Endothelial cell of umbilical vein (primary cell): Measurements from ENCODE around the gene SOX13. TPM values are rescaled to one million over a fixed set of nuclear protein-coding genes. Genes with fewer than 3 reads are reported as not detected.
A peak's percentile ranks its signal among the peaks of the same experiment; 100 is the strongest.

Experiments used
- BruUV-seq: library from RNA; stranded (reverse); fragments of 400-500 nt; replicated peaks from 2 replicates; lab custom pipeline; 2021; lab: Mats Ljungman, UMichigan
- CTCF ChIA-PET: fragments of 300-600, 350-600 bp; sonication (Branson Sonifier 250); formaldehyde crosslinking; loops from one replicate; lab custom pipeline; 2021; ENCODE audit warnings: antibody characterized with exemption, inconsistent platforms; lab: Charles Lee
- POLR2A ChIA-PET: fragments of 300-600, 350-600 bp; sonication (Branson Sonifier 250); formaldehyde crosslinking; loops from one replicate; lab custom pipeline; 2021; ENCODE audit warnings: antibody characterized with exemption, inconsistent platforms; lab: Charles Lee
- DNase-seq: peaks from one replicate; pipeline ENCODE4 v3.0.0-alpha.2; 2011; ENCODE audit warnings: low read depth, low spot score
- FAIRE-seq: peaks from 2 replicates; lab custom pipeline; 2011; peaks lifted over from hg19 to GRCh38; lab: Jason Lieb, UNC
- H2AFZ ChIP-seq: 2 replicates; pipeline ENCODE4 v1.6.0; 2012; ENCODE audit warnings: low read depth, low read length, control low read depth, inconsistent platforms
- H3K27ac ChIP-seq: 2 replicates; pipeline ENCODE4 v1.5.1; 2011; ENCODE audit warnings: low read depth, mild to moderate bottlenecking, control low read depth, low read length, moderate library complexity; ENCODE audit not compliant: insufficient read depth
- H3K27me3 ChIP-seq, 2 experiments: 2 replicates each; pipeline versions ENCODE4 v1.6.0 to v1.6.1; 2011; ENCODE audit warnings: low read length in 2 of 2, mixed read lengths in 1 of 2; ENCODE audit not compliant: control insufficient read depth in 2 of 2, insufficient read depth in 2 of 2
- H3K36me3 ChIP-seq, 2 experiments: 2 replicates in 1 of 2; 3 replicates in 1 of 2; pipeline ENCODE4 v1.5.1; 2011; ENCODE audit warnings: low read length in 2 of 2, mild to moderate bottlenecking in 1 of 2, moderate library complexity in 1 of 2; ENCODE audit not compliant: control insufficient read depth in 2 of 2, insufficient read depth in 2 of 2; ENCODE audit errors: extremely low read depth in 1 of 2
- H3K4me1 ChIP-seq: 3 replicates; pipeline ENCODE4 v1.5.1; 2011; ENCODE audit warnings: mild to moderate bottlenecking, low read length; ENCODE audit not compliant: control insufficient read depth, insufficient read depth; ENCODE audit errors: extremely low read depth
- H3K4me2 ChIP-seq: 2 replicates; pipeline ENCODE4 v1.6.1; 2011; ENCODE audit warnings: low read length, control low read depth, mixed read lengths; ENCODE audit not compliant: insufficient read depth
- H3K4me3 ChIP-seq, 3 experiments: fragments of 200-600 bp in 1 of 3; sonication (generic), shearing (Covaris generic) in 1 of 3; replicated peaks in 1 of 3; 2 replicates each; pipeline ENCODE4 v1.5.1; 2011 to 2016; ENCODE audit warnings: control low read depth in 3 of 3, low read length in 3 of 3, mild to moderate bottlenecking in 2 of 3, inconsistent platforms in 1 of 3, low read depth in 1 of 3, moderate library complexity in 1 of 3; ENCODE audit not compliant: insufficient read depth in 1 of 3
- H3K79me2 ChIP-seq: 2 replicates; pipeline ENCODE4 v1.6.0; 2012; ENCODE audit warnings: low read length, inconsistent platforms; ENCODE audit not compliant: control insufficient read depth, insufficient read depth
- H3K9ac ChIP-seq: replicated peaks from 2 replicates; pipeline ENCODE3; 2011; ENCODE audit warnings: low read length, control low read depth; ENCODE audit not compliant: insufficient read depth; ENCODE audit errors: extremely low read depth
- H3K9me1 ChIP-seq: replicated peaks from 3 replicates; pipeline ENCODE4 v1.6.0; 2011; ENCODE audit warnings: mild to moderate bottlenecking, low read length; ENCODE audit not compliant: control insufficient read depth, insufficient read depth; ENCODE audit errors: extremely low read depth
- H3K9me3 ChIP-seq: replicated peaks from 2 replicates; pipeline ENCODE4 v1.5.1; 2012; ENCODE audit warnings: low read length, inconsistent platforms; ENCODE audit not compliant: control insufficient read depth, insufficient read depth
- H4K20me1 ChIP-seq: replicated peaks from 2 replicates; pipeline ENCODE3; 2011; ENCODE audit warnings: mild to moderate bottlenecking, low read length; ENCODE audit not compliant: control insufficient read depth, insufficient read depth; ENCODE audit errors: extremely low read depth
- EZH2 ChIP-seq: IDR thresholded peaks from 2 replicates; pipeline ENCODE4 v1.6.1; 2012; ENCODE audit warnings: borderline replicate concordance, low read depth, mild to moderate bottlenecking, moderate library complexity, low read length, inconsistent platforms; ENCODE audit not compliant: severe bottlenecking
- FOS ChIP-seq: IDR thresholded peaks from 2 replicates; pipeline ENCODE4 v1.6.1; 2011; ENCODE audit warnings: mild to moderate bottlenecking, low read length, moderate library complexity, borderline replicate concordance; ENCODE audit not compliant: insufficient read depth
- GATA2 ChIP-seq: IDR thresholded peaks from 2 replicates; pipeline ENCODE4 v1.7.0; 2011; ENCODE audit warnings: low read depth, mild to moderate bottlenecking, moderate library complexity, mixed read lengths, low read length; ENCODE audit not compliant: insufficient read length, insufficient read depth
- JUN ChIP-seq: IDR thresholded peaks from 2 replicates; pipeline ENCODE4 v1.6.1; 2011; ENCODE audit warnings: borderline replicate concordance, low read depth; ENCODE audit not compliant: insufficient read length, insufficient read depth
- MYC ChIP-seq: IDR thresholded peaks from one replicate; pipeline ENCODE4 v1.6.1; 2011; ENCODE audit warnings: mild to moderate bottlenecking, low read depth, low read length
- POLR2A ChIP-seq: IDR thresholded peaks from 2 replicates; pipeline ENCODE4 v1.6.1; 2012; ENCODE audit warnings: low read depth, mild to moderate bottlenecking, control low read depth, low read length
- dilution Hi-C: fragments of 300-500 bp; cut with MboI; formaldehyde crosslinking; loops from one replicate; pipeline ENCODE4 v1.15.0; 2019; ENCODE audit warnings: low sequenced_read_pairs; ENCODE audit not compliant: extremely low pct_ligation_motif_present
- intact Hi-C: fragments of 100-400 bp; cut with micrococcal nuclease; formaldehyde crosslinking; loops from one replicate; pipeline ENCODE4 v1.10.0; 2022
- polyA plus RNA-seq, 4 experiments: library from polyadenylated mRNA; depleted of rRNA in 3 of 4; stranded (reverse) in 3 of 4; unstranded in 1 of 4; fragments of >200 nt; gene quantifications; 2 replicates each; pipeline versions ENCODE4 v1.2.1 to v1.2.3, GENCODE V29; 2011 to 2012; ENCODE audit warnings: missing spikeins in 1 of 4
- total RNA-seq: library from RNA; stranded (reverse); gene quantifications from 2 replicates; pipeline ENCODE4 v1.2.3, GENCODE V29; 2021
- TF ChIP-seq, protein P1 (sequence below), 2 donors: IDR thresholded peaks; 1 replicate in 1 of 2; 2 replicates in 1 of 2; pipeline ENCODE4 v1.5.1; 2011; ENCODE audit warnings: low read length in 2 of 2, mild to moderate bottlenecking in 2 of 2, moderate library complexity in 2 of 2, control low read depth in 1 of 2, inconsistent platforms in 1 of 2, low read depth in 1 of 2; ENCODE audit not compliant: insufficient read depth in 1 of 2; ENCODE audit errors: extremely low read depth in 1 of 2
- TF ChIP-seq, protein P2 (sequence below): IDR thresholded peaks from 2 replicates; pipeline ENCODE4 v1.6.1; 2011; ENCODE audit not compliant: insufficient read depth, insufficient read length

Gene SOX13
- total and polyA plus RNA-seq, 2 donors (not counting 3 experiments of a cell fraction or from before 2014, with no cell fraction given) = 40.8 to 57.7 TPM

DNA sequence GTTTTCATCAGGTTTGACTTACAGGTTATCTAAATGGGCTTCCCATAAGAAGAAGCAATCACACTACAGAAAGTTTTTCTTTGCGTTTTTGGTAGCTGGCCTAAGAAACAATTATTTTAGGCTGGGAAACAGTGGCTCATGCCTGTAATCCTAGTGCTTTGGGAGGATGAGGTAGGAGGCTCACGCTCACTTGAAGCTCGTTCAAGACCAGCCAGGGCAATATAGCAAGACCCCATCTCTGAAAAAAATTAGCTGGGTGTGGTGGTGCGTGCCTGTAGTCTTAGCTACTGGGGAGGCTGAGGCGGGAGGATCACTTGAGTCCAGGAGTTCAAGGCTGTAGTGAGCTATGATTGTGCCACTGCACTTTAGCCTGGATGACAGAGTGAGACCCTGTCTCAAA, 94.8 kb downstream of the SOX13 start:
- ChIA-PET POLR2A (no interaction called here), CTCF (interaction anchor here (0.8 to 26.7 kb wide), 7 partner anchors 9 to 231 kb away, joined by 3 to 770 read pairs (median 5); partner anchors contain the start of gene GOLT1A)
- intact Hi-C loops (loop anchor here (1.0 kb wide), 1 partner anchor 32 kb away; no protein-coding TSS in a partner anchor), dilution Hi-C loops (loop anchor here (25.0 kb wide), 1 partner anchor 170 kb away; no protein-coding TSS in a partner anchor)
- no TSS peak for BruUV-seq
- Histone ChIP-seq H3K79me2 (no peaks in the 10 kb centered on the region), H3K27ac (no peak overlapping the region), H3K9me3 (peaks cover 3% of the 10 kb centered on the region), H3K36me3 (no peaks in the 10 kb centered on the region), H3K9me1 (no peaks in the 10 kb centered on the region), H3K4me3 (no peak overlapping the region), H3K27me3 (no peaks in the 10 kb centered on the region), H3K9ac (no peak overlapping the region), H3K4me1 (peaks cover 18% of the 10 kb centered on the region), H4K20me1 (no peaks in the 10 kb centered on the region), H3K4me2 (no peak overlapping the region), H2AFZ (no peak overlapping the region)
- DNase-seq (no peak), FAIRE-seq (peak; percentile 21)
- TF ChIP-seq, protein P1, sequence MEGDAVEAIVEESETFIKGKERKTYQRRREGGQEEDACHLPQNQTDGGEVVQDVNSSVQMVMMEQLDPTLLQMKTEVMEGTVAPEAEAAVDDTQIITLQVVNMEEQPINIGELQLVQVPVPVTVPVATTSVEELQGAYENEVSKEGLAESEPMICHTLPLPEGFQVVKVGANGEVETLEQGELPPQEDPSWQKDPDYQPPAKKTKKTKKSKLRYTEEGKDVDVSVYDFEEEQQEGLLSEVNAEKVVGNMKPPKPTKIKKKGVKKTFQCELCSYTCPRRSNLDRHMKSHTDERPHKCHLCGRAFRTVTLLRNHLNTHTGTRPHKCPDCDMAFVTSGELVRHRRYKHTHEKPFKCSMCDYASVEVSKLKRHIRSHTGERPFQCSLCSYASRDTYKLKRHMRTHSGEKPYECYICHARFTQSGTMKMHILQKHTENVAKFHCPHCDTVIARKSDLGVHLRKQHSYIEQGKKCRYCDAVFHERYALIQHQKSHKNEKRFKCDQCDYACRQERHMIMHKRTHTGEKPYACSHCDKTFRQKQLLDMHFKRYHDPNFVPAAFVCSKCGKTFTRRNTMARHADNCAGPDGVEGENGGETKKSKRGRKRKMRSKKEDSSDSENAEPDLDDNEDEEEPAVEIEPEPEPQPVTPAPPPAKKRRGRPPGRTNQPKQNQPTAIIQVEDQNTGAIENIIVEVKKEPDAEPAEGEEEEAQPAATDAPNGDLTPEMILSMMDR (IDR thresholded peaks at IDR 0.05; ENCODE audit: extremely low read depth in 1 of 2, insufficient read depth in 1 of 2, low read depth in 1 of 2, low read length in 2 of 2) = no peak
- no peak for TF ChIP-seq EZH2

DNA sequence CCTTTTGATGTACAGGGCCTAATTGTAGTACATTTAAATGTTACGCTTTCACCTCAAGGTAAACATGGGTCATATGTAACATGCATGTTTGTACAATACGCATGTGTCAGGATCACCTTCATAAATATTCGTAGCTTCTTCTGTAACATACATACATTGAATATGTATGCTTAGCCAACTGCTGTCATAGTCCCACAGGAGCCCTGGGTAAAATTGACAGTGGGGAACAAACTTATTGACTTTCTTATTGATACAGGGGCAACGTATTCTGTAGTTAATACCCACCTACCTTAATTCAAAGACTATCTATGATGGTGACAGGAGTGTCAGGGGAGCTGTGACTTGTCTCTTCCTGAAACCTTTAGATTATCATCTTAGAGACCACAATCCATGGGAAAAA, 96.9 kb downstream of the SOX13 start:
- Histone ChIP-seq H3K9me1 (no peaks in the 10 kb centered on the region), H3K9ac (no peak overlapping the region), H3K27ac (no peak overlapping the region), H3K36me3 (no peaks in the 10 kb centered on the region), H3K79me2 (no peaks in the 10 kb centered on the region), H4K20me1 (no peaks in the 10 kb centered on the region), H3K27me3 (no peaks in the 10 kb centered on the region), H3K4me1 (peaks cover 17% of the 10 kb centered on the region), H3K4me2 (no peak overlapping the region), H3K4me3 (no peak overlapping the region), H2AFZ (no peak overlapping the region), H3K9me3 (peaks cover 3% of the 10 kb centered on the region)
- TF ChIP-seq JUN = no peak
- no peak for TF ChIP-seq FOS
- TF ChIP-seq, protein P2, sequence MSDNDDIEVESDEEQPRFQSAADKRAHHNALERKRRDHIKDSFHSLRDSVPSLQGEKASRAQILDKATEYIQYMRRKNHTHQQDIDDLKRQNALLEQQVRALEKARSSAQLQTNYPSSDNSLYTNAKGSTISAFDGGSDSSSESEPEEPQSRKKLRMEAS = no peak
- no peak for TF ChIP-seq MYC
- TF ChIP-seq POLR2A = no peak
- no peak for TF ChIP-seq GATA2
- TF ChIP-seq, protein P1 (IDR thresholded peaks at IDR 0.05; ENCODE audit: extremely low read depth in 1 of 2, insufficient read depth in 1 of 2, low read depth in 1 of 2, low read length in 2 of 2) = no peak
- CTCF ChIA-PET = interaction anchor here (0.5 to 26.7 kb wide), 5 partner anchors 10 to 229 kb away, joined by 3 to 770 read pairs (median 3); no protein-coding TSS in a partner anchor
- intact Hi-C loops (no loop called here), dilution Hi-C loops (loop anchor here (25.0 kb wide), 1 partner anchor 167 kb away; no protein-coding TSS in a partner anchor)
- no TSS peak for BruUV-seq
- no peak for DNase-seq
- POLR2A ChIA-PET = no interaction called here
- no peak for FAIRE-seq
